ENCODE data around the gene RAD51. TPM values are rescaled to one million over a fixed set of nuclear protein-coding genes. Genes with fewer than 3 reads are reported as not detected.

Gene RAD51
- total and polyA plus RNA-seq, 2 experiments from 2014 or later: 4.9 to 5.0 TPM

- TF ChIP-seq, protein P1, sequence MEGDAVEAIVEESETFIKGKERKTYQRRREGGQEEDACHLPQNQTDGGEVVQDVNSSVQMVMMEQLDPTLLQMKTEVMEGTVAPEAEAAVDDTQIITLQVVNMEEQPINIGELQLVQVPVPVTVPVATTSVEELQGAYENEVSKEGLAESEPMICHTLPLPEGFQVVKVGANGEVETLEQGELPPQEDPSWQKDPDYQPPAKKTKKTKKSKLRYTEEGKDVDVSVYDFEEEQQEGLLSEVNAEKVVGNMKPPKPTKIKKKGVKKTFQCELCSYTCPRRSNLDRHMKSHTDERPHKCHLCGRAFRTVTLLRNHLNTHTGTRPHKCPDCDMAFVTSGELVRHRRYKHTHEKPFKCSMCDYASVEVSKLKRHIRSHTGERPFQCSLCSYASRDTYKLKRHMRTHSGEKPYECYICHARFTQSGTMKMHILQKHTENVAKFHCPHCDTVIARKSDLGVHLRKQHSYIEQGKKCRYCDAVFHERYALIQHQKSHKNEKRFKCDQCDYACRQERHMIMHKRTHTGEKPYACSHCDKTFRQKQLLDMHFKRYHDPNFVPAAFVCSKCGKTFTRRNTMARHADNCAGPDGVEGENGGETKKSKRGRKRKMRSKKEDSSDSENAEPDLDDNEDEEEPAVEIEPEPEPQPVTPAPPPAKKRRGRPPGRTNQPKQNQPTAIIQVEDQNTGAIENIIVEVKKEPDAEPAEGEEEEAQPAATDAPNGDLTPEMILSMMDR (IDR thresholded peaks at IDR 0.05; ENCODE audit: poor library complexity): no peak
- TF ChIP-seq EZH2phosphoT487 (IDR thresholded peaks at IDR 0.05; ENCODE audit: low read depth, severe bottlenecking, unreplicated experiment) (no peak), EZH2 (IDR thresholded peaks at IDR 0.05; ENCODE audit: borderline replicate concordance) (no peak)
- H3K4me2 ChIP-seq: peak overlapping the region; percentile 95
- DNase-seq (ENCODE audit: low spot score): peak; percentile 49
Measured at GRCh38 chr15:40754574-40754882, 59.6 kb downstream of the RAD51 start.

DNA sequence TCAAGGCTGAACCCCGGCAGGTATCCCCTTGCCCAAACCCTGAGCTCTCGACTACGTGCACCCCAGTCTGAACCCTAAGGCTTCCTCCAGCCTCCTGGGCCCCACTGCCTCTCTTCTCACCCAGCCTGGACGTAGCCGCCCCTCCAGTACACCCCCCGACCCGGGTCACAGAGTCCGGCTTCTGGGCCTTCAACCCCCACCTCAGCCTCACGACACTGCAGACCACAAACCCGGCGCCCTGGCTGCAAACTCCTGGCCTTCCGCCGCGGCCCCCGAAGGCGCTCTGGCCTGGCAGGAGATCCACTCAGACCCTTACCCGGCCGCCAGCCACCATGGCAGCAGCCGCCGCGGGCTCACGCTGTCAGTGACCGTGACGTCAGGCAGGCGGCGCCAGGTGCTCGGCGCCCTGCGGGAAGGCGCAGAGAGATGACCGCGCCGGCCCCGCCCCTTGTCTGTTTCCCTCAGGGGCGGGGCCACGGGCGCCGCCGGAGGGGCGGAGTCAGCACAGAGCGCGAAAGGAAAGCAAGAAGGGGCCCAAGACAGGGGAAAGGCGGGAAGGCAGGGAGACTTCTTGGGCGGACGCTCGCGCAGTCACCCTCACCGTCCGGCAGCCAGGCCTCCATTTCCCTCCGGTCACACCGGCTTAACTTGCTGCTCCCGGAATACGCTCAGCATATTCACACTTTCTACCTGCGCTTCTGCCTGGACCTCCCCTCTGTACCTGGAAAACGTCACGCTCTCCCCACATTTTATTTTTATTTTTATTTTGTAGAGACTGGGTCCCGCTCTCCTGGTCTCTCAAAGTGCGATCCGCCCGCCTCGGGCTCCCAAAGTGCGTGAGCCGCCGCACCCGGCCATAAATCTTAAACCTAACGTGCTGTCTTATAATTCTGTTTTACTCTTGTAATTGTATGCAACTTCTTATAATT lies 60.2 kb downstream of the RAD51 start, which contains the start of gene RMDN3:
TSS of gene RMDN3 (minus strand) at position 372 of the 929 bp plus-strand sequence. CDS start 471 bp downstream, outside the sequence.
- TF ChIP-seq EZH2 (IDR thresholded peaks at IDR 0.05; ENCODE audit: borderline replicate concordance) (no peak), EZH2phosphoT487 (IDR thresholded peaks at IDR 0.05; ENCODE audit: low read depth, severe bottlenecking, unreplicated experiment) (no peak)
- TF ChIP-seq, protein P1 (IDR thresholded peaks at IDR 0.05; ENCODE audit: poor library complexity): no peak
- peak within 1 kb of the TSS; percentile 83 for H2AFZ ChIP-seq
- no peaks in the 10 kb centered on the region for H4K20me1 ChIP-seq (ENCODE audit: insufficient read depth, poor library complexity, severe bottlenecking)
- no peaks in the 10 kb centered on the region for H3K36me3 ChIP-seq (replicated peaks; ENCODE audit: insufficient read depth, low read depth)
- no peaks in the 10 kb centered on the region for H3K9me2 ChIP-seq (replicated peaks; ENCODE audit: insufficient read depth)
- peak within 1 kb of the TSS; percentile 95 for H3K4me2 ChIP-seq
- peak within 1 kb of the TSS; percentile 95 for H3K27ac ChIP-seq
- H3K9me3 ChIP-seq (ENCODE audit: low read depth): no peaks in the 10 kb centered on the region
- peaks cover 31% of the 10 kb centered on the region for H3K79me2 ChIP-seq
- H3K4me3 ChIP-seq: peak within 1 kb of the TSS; percentile 71
- no peaks in the 10 kb centered on the region for H3K27me3 ChIP-seq
- peak; percentile 98 for DNase-seq (ENCODE audit: low spot score)
- WGBS (ENCODE audit: low lambda C conversion rate, missing lambda C conversion rate): 2% methylated on average over 61 of the region's 66 CpGs
- peaks cover 15% of the 10 kb centered on the region for H3K4me1 ChIP-seq (ENCODE audit: insufficient read depth)

More at GRCh38 chr15:40754574-40754882, 59.6 kb downstream of the RAD51 start:
- Histone ChIP-seq H3K27me3 (no peaks in the 10 kb centered on the region), H3K9me3 (ENCODE audit: low read depth) (no peaks in the 10 kb centered on the region), H4K20me1 (ENCODE audit: insufficient read depth, poor library complexity, severe bottlenecking) (no peaks in the 10 kb centered on the region), H3K36me3 (replicated peaks; ENCODE audit: insufficient read depth, low read depth) (no peaks in the 10 kb centered on the region), H3K79me2 (peaks cover 31% of the 10 kb centered on the region), H3K9me2 (replicated peaks; ENCODE audit: insufficient read depth) (no peaks in the 10 kb centered on the region), H3K4me1 (ENCODE audit: insufficient read depth) (peaks cover 15% of the 10 kb centered on the region), H2AFZ (peak overlapping the region; percentile 62), H3K27ac (peak overlapping the region; percentile 74), H3K4me3 (peak overlapping the region; percentile 71)
- 3% methylated on average over 20 of the region's 22 CpGs for WGBS (ENCODE audit: low lambda C conversion rate, missing lambda C conversion rate)

- peak overlapping the region; percentile 79 for H3K4me2 ChIP-seq
- H3K27ac ChIP-seq: peak overlapping the region; percentile 95
- H3K79me2 ChIP-seq: peaks cover 31% of the 10 kb centered on the region
- peaks cover 15% of the 10 kb centered on the region for H3K4me1 ChIP-seq (ENCODE audit: insufficient read depth)
- H3K27me3 ChIP-seq: no peaks in the 10 kb centered on the region
- no peaks in the 10 kb centered on the region for H3K9me2 ChIP-seq (replicated peaks; ENCODE audit: insufficient read depth)
- no peaks in the 10 kb centered on the region for H3K9me3 ChIP-seq (ENCODE audit: low read depth)
- peak overlapping the region; percentile 83 for H2AFZ ChIP-seq
- TF ChIP-seq, protein P1 (IDR thresholded peaks at IDR 0.05; ENCODE audit: poor library complexity): no peak
- TF ChIP-seq EZH2 (IDR thresholded peaks at IDR 0.05; ENCODE audit: borderline replicate concordance): no peak
- TF ChIP-seq EZH2phosphoT487 (IDR thresholded peaks at IDR 0.05; ENCODE audit: low read depth, severe bottlenecking, unreplicated experiment): no peak
- H3K36me3 ChIP-seq (replicated peaks; ENCODE audit: insufficient read depth, low read depth): no peaks in the 10 kb centered on the region
- no peak for DNase-seq (ENCODE audit: low spot score)
- H4K20me1 ChIP-seq (ENCODE audit: insufficient read depth, poor library complexity, severe bottlenecking): no peaks in the 10 kb centered on the region
- peak overlapping the region; percentile 27 for H3K4me3 ChIP-seq
- WGBS (ENCODE audit: low lambda C conversion rate, missing lambda C conversion rate): 78% methylated on average over 10 of the region's 10 CpGs
Measured at GRCh38 chr15:40755812-40756208, 60.8 kb downstream of the RAD51 start.
